CD4-positive, alpha-beta T cell treated with Interleukin-4 for 1 hour (primary cell): ENCODE measurements around the gene CYSTM1.

Source experiments
- DNase-seq, 2 donors: peaks; one replicate each; pipeline ENCODE4 v3.0.0-alpha.2; 2020 to 2022

CYSTM1 gene

GRCh38 chr5:140261403-140262171 is 86.6 kb downstream of the CYSTM1 start:
- peak; percentile 69 to 83 for DNase-seq

GRCh38 chr5:140262221-140262620 is 87.2 kb downstream of the CYSTM1 start:
- DNase-seq = no peak

GRCh38 chr5:140262839-140263238 is 87.9 kb downstream of the CYSTM1 start:
- no peak for DNase-seq

GRCh38 chr5:140265845-140266244 is 90.9 kb downstream of the CYSTM1 start:
- DNase-seq = no peak

GRCh38 chr5:140266471-140267200 is 91.6 kb downstream of the CYSTM1 start:
- no peak for DNase-seq

GRCh38 chr5:140267201-140267540 is 92.2 kb downstream of the CYSTM1 start:
- peak in 1 of 2 donors; percentile 36 for DNase-seq

- DNase-seq = no peak
Observed at GRCh38 chr5:140267559-140268018, 92.6 kb downstream of the CYSTM1 start.

- no peak for DNase-seq
Observed at GRCh38 chr5:140270008-140270407, 95.0 kb downstream of the CYSTM1 start.

GRCh38 chr5:140273401-140273877 is 98.5 kb downstream of the CYSTM1 start:
- DNase-seq = peak in 1 of 2 donors; percentile 53

GRCh38 chr5:140275837-140276236 is 100.8 kb downstream of the CYSTM1 start:
- no peak for DNase-seq

- no peak for DNase-seq
Observed at GRCh38 chr5:140282266-140282665, 107.3 kb downstream of the CYSTM1 start.

- no peak for DNase-seq
Observed at GRCh38 chr5:140284013-140284412, 109.0 kb downstream of the CYSTM1 start.

GRCh38 chr5:140286424-140286823 is 111.4 kb downstream of the CYSTM1 start:
- DNase-seq = no peak

GRCh38 chr5:140287801-140288521 is 113.0 kb downstream of the CYSTM1 start:
- DNase-seq = no peak

- no peak for DNase-seq
Observed at GRCh38 chr5:140292212-140293036, 117.4 kb downstream of the CYSTM1 start.
